Stimulated activated CD4-positive, alpha-beta T cell treated with anti-CD3 and anti-CD28 coated beads, Interleukin-2, amount 100 ng/mL, for 48 hours (primary cell): ENCODE results near the gene CDK14.

ENCODE experiments used
- DNase-seq, 2 donors: peaks; one replicate each; pipeline ENCODE4 v3.0.0-alpha.2; 2020

CDK14 gene

DNA sequence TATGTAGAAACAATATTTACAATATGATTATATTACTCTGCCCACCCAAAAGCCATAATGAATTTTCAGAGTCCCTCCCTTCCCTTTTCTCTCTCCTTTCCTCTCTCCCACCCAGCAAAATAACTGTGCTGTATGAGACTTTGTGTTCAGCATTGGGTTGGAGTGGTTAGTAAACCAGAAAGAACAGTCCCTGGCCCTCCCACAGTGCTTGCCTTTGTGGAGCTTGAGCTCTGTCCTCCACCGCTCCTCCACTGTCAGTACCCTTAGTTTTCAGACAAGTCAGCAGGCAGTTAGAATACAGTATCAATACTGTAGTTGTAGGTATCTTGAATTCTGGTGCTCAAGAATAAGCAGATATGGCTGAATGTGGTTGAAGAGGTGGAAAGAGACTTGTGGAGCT lies 92.7 kb downstream of the CDK14 start:
- no peak for DNase-seq

- DNase-seq = no peak
Observed at GRCh38 chr7:90689260-90689659, 93.1 kb downstream of the CDK14 start.

DNA sequence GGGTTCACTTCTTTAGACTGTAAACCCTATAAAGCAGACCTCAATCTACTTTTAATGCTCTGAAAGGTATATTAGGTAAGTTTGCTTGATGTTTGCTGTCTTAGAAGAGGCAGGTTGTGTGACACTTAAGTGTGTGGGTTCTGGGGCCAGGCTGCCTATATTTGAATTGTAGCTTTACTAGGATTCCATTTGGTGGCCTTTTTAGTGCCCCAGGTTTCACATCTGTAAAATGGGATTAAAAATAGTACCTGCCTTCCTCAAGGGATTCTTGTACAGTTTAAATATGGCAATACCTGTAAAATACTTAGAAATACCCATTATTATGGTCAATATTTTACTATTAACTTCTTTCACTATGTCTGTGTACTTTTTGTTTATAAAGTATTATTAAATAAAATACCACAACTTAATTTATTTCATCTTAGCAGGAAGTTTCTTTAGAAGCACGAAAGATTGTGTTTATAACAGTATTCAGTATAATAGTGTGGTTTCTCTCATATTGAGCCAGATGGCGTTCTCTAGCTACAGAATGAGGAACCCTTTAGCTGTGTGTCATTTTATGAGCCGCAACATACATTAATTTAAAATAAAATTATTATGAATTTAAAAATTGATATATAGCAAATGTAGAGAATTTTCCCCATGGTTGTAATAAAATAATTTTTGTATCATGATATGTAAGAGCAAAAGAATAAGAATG lies 94.2 kb downstream of the CDK14 start:
- DNase-seq = no peak

- DNase-seq = no peak
Observed at GRCh38 chr7:90692396-90692795, 96.3 kb downstream of the CDK14 start.

DNA sequence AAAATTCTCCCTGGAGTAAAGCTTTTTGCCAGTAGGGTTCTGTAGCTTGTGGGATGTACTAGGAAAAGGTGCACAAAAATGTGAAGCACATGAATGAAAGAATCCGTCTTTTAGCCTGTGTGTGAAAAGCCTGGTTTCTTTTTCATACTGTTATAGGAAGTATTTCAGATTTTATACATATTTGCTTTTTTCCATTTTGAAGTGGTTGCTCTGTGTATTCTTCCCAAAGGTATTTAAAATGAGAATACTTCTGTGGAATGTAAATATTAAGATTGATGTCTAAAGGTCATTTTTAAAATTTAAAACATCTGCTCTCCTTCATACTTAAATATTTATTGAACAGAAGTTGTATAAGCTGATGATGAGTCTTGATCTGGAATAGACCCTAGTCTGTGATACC lies 96.8 kb downstream of the CDK14 start:
- no peak for DNase-seq

GRCh38 chr7:90693939-90694338 lies 97.8 kb downstream of the CDK14 start:
- DNase-seq = no peak

DNA sequence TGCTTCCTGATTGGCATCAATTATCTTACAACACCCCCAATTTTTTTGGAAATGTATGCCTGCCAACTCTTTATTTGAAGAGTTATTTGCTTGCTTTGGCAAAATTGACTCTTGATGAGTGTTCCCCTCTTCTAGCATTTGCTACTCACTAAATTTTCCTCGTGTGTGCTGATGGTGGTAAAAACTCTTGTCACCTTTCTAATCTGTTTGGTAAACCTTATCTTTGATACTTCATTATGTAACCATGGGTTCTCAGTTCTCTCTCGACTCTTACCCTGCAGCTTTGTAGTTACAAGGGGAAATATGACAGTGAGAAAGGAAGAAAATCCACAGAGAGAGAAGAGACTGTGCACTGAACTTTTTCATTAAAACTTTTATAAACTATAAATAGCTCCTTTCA lies 102.5 kb downstream of the CDK14 start:
- DNase-seq = no peak

GRCh38 chr7:90701021-90701420 lies 104.9 kb downstream of the CDK14 start:
- DNase-seq = no peak

GRCh38 chr7:90701771-90702170 lies 105.7 kb downstream of the CDK14 start:
- DNase-seq = no peak

DNA sequence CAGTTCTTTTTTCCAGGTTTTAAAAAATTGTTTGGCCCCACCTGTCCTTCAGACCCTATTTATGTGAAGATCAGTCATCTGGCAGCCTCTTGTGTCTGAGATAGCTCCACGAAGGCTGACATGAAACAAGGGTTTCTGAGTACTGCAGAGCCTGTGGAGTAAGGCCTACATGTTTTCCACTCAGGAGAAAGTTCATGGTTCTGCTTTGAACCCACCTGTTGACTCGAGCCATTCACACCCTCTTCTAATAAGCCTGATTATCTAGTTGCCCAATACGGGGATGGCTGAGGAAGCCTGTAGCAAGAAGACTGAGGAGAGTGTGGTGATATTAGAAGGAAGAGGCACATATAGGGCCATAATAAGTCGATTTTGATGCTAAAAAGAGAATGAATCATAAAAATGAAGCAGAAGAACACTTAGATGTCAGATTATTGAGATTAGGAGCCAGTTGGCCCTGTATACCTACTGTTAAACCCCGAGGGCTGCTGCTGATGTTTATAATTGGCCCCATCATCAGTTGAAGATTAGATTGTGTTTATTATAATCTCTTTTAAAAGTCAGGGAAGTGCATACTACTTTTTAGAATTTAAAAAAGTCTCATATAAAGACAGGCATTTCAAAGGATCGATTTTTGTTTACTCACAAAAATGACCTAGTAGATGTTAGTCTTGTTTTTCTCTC lies 109.4 kb downstream of the CDK14 start:
- DNase-seq = no peak

DNA sequence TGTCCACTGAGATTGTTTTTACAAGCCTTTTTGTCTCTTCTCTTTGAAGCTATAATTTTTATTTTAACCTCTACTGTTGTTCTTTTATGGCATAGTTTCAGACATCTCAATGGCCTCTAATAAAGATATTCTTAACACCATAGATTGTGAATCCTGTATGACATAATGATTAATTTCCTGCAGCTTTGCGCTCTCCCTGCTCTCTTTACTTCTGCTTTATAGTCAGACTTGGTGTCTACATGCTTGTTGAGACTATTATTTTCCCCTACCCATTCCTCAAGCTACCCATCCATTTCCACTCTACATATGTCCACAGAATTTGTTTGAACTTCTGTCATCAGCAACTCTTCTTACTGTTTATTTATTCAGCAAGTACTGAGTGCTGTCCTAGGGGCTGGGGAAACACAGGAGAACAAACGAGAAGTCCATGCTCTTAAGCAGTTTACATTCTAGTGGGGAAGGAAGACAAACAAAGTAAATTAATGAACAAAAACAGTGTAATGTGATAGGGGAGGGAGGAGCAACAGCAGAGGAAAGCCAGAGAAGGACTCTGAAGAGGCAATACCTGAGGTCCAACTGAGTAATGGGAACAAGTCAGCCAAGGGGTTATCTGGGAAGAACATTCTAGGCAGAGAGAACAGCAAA lies 110.1 kb downstream of the CDK14 start:
- no peak for DNase-seq

- DNase-seq = no peak
Observed at GRCh38 chr7:90708841-90709317, 112.8 kb downstream of the CDK14 start.

DNA sequence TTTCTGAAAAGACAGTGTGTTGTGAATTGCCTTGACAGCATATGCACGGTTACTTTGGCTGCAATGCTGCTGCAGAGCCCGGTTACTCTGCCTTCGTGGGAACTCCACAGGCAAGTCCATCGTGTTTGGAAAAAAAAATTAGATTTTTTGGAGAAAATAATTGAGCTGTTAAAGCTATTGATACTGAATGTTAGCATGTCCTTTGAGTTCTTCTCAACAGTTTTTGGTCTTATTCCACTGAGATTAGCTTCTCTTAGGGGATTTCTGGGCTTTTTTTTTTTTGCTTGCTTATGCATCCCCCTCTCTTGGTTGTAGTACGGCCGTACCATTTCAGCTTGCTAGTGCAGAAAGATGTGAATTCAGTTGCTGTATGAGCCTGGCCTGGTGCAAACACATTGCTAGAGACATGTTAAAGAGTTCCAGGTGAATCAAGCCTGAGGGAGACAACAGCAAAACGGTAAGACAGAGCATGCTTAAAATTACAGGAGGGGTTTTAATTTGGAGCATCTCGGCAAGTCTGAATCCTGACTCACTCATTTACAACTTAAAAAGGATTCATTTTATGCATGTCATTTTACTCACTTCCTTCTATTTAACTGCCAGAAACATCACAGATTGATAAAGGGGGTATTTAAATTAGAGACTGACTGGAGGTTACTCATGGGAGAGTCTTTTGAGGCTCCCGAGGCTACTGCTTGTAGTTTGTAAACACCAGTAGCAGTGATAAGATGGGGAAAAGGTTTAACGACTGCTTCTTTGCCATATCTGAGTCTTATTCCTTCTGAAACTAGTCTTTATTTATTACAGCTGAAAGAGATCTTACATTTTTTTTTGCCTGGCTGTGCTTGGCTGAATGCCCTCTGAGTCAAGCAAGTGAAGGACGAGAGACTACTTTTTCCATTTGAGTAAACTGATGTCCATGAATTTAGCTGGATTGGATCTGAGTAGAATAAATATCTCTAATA lies 113.7 kb downstream of the CDK14 start:
- no peak for DNase-seq

- no peak for DNase-seq
Observed at GRCh38 chr7:90710466-90710850, 114.3 kb downstream of the CDK14 start.

DNA sequence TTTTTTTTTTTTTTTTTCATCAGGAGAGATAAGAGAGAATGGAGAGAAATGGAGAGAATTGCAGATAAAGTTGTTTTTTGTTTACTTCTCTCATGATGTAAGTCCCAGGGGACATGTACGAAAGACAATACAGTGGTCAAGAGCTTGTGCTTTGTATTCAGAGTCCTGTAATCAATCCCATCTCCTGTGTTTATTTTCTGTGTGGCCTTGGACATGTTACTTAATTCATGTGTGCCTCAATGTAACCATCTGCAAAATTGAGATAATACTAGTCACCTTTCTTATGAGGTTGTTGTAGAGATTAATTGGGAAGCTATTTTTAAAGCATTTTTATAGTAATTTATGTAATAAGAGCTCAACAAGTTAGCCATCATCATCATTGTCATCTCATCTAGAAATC lies 117.5 kb downstream of the CDK14 start:
- DNase-seq = no peak

DNA sequence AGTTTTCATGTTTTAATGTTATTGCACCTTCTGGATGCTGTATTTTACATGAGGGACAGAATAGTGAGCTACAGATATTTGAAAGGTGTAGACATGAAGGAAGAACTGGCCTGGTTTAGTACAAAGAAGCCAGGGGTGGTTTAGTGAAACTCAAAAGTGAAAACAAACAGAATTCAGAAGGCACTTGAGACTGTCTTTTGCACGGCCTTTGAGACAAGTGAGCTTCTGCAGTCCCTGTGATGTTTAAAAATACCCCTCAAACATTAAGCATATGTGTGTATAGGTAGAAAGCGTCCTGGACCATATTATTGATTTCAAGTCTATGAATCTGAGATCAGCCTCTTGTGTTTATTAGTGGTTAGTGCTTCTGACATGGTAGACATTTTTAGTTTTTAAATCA lies 118.9 kb downstream of the CDK14 start:
- DNase-seq = no peak

DNA sequence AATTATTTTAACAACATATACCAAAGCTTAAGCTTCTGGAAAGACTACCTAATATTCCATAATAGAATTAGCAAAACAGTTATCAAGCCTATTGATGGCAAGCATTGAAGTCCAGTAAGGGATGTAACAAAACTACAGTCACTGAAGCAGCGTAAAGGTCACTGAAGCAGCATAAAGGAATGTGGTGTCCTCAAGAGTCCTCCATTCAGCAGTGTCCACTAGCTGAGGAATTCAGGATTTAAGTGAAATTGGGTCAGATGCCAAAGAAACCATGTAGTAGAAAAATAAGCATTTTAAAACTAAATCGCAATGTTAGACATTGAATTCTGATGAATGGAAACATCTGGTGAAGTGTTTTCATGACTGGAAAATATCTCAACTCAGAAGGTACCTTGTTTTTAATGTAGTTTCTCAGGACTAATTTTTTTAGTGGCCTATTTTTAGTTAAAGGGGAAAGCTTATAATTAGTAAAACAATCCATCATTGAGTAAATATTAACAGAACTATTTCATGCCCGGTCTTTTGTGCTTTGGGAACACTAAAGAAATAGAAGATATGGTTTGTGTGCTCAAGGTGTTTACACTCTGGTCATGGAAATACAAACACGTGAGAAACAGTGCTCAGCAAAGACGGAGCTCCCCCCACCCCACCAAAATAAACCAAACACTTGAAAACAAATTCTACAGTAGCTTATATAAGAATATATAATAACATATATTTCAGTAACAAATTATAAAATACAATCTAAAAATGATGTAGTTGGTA lies 121.4 kb downstream of the CDK14 start:
- DNase-seq = no peak

GRCh38 chr7:90719155-90719554 lies 123.0 kb downstream of the CDK14 start:
- no peak for DNase-seq

- DNase-seq = no peak
Observed at GRCh38 chr7:90720984-90721760, 125.1 kb downstream of the CDK14 start.

- DNase-seq = no peak
Observed at GRCh38 chr7:90721869-90722431, 125.8 kb downstream of the CDK14 start.

DNA sequence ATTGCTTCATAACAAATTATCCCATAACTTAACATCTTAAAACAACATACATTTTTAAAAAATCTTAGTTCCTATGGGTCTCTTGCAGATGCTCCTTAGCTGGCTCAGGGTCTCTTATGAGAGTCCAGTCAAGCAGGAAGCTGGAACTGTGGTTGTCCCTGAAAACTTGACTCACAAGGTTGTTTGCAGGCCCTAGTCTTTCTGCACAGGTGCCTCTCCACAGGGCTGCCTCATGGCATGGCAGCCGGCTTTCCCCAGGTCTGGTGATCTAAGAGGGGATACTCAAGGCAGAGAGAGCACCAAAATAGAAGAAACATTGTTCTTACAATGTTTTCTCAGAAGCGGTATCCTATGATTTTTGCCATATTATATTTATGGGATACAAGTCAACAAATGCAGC lies 127.1 kb downstream of the CDK14 start:
- DNase-seq = no peak
